ENCODE data around the gene TCAP.

DNA sequence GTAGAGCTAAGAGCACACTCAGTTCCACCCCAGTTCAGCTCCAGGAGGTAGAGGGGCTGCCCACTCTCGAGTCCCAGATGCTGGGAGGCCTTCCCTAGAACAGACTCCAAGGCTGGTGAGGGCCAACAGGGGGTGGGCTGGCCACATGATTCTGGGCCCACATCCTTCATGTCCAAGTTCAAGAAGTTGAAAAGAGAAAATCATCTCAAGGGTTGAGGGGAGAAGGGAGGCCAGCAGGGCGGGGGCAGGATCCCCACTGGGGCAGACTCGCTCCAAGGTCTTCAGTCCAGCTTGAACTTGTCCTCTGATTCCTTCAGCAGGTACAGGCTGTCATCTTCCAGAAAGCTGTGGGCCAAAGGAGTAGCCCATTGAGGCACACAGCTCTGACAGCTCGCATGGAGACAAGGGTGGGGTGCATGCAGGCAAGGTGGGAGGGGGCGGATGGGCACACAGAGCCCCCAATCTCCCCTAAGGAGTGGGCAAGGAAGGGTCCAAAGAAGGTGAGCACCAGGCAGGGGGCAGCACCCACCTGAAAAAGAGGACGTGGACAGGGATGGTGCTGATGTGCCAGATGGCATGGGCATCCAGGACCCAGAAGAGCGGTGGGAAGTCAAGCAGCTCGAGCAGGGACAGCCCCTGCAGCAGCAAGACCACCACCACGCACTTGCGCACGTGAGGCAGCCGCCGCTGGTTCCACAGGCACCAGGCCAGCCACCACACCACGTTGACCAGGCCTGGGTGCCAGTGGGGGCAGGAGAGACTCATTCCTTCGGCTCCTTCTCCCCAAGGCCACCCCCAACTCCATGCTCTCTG lies 7.6 kb downstream of the TCAP start:
- TF ChIP-seq, protein P1, sequence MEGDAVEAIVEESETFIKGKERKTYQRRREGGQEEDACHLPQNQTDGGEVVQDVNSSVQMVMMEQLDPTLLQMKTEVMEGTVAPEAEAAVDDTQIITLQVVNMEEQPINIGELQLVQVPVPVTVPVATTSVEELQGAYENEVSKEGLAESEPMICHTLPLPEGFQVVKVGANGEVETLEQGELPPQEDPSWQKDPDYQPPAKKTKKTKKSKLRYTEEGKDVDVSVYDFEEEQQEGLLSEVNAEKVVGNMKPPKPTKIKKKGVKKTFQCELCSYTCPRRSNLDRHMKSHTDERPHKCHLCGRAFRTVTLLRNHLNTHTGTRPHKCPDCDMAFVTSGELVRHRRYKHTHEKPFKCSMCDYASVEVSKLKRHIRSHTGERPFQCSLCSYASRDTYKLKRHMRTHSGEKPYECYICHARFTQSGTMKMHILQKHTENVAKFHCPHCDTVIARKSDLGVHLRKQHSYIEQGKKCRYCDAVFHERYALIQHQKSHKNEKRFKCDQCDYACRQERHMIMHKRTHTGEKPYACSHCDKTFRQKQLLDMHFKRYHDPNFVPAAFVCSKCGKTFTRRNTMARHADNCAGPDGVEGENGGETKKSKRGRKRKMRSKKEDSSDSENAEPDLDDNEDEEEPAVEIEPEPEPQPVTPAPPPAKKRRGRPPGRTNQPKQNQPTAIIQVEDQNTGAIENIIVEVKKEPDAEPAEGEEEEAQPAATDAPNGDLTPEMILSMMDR (optimal IDR thresholded peaks at IDR 0.05 in 1 of 3, IDR thresholded peaks at IDR 0.05 in 1 of 3, conservative IDR thresholded peaks at IDR 0.05 in 1 of 3; ENCODE audit: extremely low read depth in 1 of 3, insufficient read depth in 2 of 3, low read length in 3 of 3): no peak
- no peak for TF ChIP-seq EZH2 (IDR thresholded peaks at IDR 0.05; ENCODE audit: low read length)

All from keratinocyte (primary cell).